AG08395 (cell line): ENCODE measurements around the gene FMO2.
"Not testable (repeated sequence)": the region's sequence is repeated elsewhere in the genome, so short reads cannot be mapped to it uniquely, and the experiment has no call there.

Experiments used
- DNase-seq: peaks from one replicate; pipeline ENCODE4 v3.0.0; 2012; ENCODE audit warnings: mixed read lengths, low spot score

The FMO2 gene

GRCh38 chr1:171219346-171220080 is 34.4 kb downstream of the FMO2 start:
- DNase-seq: no peak

- peak; percentile 56 for DNase-seq
Observed at GRCh38 chr1:171220081-171220420, 35.0 kb downstream of the FMO2 start.

- no peak for DNase-seq
Observed at GRCh38 chr1:171220581-171221054, 35.5 kb downstream of the FMO2 start.

- DNase-seq: no peak
Observed at GRCh38 chr1:171221665-171222591, 36.8 kb downstream of the FMO2 start.

GRCh38 chr1:171222936-171223335 is 37.8 kb downstream of the FMO2 start:
- DNase-seq: no peak

DNA sequence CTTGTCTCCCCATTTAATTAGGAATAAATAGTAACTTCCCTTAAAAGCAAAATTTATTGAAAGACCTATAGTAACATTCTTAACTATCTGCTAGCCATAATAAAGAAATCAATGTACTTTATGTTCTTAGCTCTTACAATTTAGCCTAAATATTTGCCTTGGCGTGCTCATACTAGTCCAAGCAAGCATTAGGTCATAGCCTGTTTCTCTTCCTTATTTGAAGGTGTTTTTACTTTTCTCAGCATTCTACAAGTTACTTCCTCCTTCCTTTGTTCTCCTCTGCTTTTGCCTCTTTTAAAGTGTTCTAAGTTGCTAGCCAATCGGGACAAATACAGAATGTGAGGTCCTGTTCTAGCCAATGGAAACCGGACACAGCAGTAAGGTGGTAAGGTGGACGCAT is 39.2 kb downstream of the FMO2 start:
- not testable (repeated sequence) for DNase-seq

GRCh38 chr1:171226747-171227370 is 41.8 kb downstream of the FMO2 start:
- peak; percentile 77 for DNase-seq

DNA sequence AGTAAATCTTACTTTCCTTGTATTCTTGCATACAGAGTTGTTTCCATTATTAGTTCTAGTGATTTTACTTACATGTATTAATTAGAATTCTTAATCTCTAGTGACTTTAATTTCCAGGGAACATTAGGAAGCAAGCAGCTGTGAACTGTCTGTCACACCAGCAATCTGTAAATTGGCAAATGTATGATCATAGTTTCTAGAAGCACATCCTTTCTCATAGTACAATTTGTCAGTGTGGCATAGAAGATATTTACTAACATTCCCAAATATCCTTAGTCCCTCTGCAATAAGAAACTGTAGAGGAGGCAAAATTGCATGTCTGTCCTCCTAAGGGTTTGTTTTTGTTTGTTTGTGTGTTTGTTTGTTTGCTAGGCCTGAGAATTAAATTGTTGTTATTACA is 46.2 kb downstream of the FMO2 start:
- DNase-seq: no peak

GRCh38 chr1:171233183-171233582 is 48.1 kb downstream of the FMO2 start:
- DNase-seq: no peak

DNA sequence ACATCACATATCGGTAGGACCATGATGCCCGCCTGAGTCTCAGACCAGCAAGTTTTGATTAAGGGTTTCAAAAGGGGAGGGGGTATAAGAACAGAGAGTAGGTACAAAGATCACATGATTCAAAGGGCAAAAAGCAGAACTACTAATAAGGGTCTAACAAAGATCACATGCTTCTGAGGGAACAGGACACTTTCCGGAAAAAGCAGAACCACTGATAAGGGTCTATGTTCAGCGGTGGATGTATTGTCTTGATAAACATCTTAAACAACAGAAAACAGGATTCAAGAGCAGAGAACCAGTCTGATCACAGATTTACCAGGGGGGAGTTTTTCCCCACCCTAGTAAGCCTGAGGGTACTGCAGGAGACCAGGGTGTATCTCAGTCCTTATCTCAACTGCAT is 51.1 kb downstream of the FMO2 start:
- not testable (repeated sequence) for DNase-seq

DNA sequence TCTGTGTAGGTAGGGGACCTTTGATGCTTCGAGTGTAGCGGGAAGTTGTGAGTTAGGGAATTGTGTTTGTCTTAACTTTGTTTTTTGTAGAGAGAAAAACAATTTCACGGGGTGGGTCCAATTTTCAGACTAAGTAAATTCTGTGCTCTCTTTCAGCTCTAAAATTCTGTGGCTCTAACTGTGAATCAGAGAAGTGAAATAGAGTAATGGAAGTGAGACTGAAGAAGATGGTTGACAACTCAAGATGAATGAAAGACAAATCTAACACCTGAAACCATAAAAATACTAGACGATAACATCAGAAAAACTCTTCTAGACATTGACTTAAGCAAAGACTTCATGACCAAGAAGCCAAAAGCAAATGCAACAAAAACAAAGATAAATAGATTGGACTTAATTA is 58.8 kb downstream of the FMO2 start:
- no peak for DNase-seq

DNA sequence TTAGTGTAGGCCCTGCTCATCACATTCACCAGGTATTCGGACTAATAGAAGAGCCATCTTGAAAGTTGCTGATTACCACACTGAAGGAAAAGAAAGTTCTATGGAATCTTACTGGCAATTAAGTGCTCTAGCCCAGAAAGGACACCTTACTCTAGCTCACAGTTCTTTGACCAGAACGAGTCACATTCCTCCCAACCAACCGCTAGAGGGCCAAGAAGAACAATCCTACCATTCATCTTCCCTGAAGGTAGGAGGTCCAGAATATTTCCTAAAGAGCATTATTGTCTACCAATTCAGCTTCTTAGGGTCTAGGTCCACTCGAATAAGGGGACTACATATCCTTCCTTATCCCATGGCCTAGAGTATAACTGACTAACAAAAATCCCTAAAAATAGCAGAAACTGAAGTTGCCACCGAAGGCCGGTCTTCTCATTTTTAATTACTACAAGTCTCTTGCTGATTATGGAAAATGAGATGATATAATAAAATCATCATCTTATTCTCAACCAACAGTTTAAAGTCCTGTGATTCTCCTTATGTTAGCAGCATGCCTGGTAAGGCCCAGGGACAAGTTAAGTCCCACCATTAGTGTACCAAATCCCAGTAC is 60.5 kb downstream of the FMO2 start:
- peak; percentile 70 for DNase-seq

GRCh38 chr1:171247501-171247900 is 62.4 kb downstream of the FMO2 start:
- no peak for DNase-seq

DNA sequence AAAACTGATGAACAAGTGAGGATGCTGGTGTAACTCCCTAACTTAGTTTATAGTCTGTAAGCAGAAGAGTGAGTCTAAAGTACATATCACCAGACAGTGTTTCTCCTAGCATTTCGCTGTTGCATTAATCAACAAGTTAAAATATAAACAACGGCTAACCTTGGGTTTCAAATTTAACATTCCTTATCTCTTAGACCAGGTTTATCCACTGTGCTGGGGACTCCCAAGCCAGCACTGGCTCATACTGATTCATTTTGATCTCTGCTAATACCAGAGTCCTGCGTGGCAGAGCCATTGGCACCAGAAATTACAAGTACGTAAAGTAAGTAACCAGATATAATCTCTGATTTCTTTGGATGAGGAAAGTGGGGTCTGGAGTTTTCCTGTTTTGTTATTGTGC is 63.2 kb downstream of the FMO2 start, which contains the start of gene FMO1:
TSS of gene FMO1 (plus strand) at position 193 of the 400 bp plus-strand sequence. CDS start 9,594 bp downstream, outside the sequence.
- DNase-seq: no peak

DNA sequence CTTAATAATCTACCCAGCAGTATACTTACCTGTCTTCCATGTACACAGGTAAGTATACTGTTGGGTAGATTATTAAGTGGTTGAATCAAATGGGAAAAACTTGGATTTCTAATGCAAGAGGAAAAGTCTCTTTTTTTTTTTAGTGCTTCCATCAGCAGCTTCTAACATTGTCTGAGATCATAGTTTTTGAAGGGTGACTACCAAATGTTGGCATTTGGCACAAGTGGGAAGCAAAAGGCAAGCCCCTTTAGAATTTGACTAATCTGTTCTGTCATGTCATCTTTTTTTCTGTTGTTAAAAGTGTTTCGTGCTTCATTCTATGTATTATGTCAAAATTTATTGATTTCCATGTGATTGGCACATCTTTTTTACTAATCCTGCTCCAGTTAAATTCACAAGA is 63.7 kb downstream of the FMO2 start:
- DNase-seq: no peak

DNA sequence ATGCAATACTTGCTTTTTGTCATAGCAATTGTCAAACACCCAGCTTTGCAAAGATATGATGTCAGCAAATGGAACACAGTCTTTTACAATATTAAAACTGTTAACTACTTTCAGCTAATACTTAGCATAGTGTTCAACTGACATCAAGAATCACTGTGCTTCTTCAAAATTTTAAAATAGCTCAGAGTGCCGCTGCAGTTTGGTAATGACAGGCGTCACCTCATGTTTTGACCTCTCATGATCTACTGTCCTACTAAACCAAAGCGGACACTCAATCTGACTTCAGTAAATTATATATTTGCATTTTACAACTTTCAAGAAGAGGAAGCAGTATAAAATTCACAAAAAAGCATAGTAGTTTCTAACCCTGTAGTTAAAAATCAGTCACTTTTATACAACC is 65.2 kb downstream of the FMO2 start:
- DNase-seq: no peak

DNA sequence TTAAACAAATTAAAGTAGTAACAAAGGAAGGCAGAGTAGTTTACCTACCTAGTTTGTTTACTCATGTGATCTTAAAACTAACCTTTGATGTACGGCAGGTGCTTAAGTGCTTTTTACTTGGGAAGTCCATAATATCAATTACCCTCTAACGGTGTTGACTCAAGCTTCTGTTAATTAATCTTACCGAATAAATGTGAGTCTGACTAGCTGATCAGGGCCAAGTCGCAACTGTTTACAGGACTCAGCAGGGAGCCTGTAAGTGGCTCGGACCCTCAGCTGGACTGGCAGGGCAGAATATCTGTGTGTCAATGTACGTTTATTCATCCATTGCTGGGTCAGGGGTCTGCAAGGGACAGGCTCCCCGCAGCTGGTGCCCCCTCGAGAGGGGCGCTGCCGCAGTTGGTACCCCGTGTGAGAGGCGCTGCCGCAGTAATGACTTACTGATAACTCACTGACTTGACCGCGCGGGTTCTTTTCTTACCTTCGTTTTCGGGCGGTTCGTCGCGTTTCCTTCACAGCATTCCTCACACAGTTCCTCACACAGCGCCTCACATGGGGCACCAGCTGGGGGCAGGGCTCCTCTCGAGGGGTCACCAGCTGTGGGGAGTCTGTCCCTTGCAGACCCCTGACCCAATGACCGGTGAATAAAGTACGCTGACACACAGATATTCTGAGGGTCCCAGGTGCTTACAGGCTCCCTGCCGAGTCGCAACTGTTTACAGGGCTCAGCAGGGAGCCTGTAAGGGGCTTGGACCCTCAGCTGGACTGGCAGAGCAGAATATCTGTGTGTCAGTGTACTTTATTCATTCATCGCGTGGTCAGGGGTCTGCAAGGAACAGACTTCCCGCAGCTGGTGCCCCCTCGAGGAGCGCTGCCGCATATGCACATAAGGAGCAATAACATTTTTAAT is 66.2 kb downstream of the FMO2 start:
- no peak for DNase-seq

- DNase-seq: no peak
Observed at GRCh38 chr1:171251952-171252300, 66.8 kb downstream of the FMO2 start.

DNA sequence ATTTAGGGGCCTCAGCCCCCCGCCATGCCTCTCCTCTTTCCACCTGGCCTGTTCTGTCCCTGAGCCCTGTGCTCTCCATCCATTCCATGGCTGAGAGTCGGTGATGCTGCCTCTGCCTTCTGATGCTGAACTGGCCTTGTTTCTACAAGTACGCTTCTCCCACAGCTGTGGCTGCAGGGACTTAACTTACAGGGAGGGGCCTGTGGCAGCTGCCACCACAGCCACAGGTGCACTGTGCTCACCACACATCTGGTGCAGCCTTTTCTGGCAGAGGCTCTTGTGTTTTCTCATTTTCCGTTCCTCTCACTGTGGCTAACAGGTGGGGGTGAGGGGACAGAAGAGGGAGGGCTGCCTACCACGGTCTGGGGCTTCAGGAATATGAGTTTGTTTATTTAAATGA is 67.4 kb downstream of the FMO2 start:
- DNase-seq: no peak

GRCh38 chr1:171254859-171255258 is 69.8 kb downstream of the FMO2 start:
- no peak for DNase-seq

GRCh38 chr1:171256940-171257606 is 72.0 kb downstream of the FMO2 start:
- DNase-seq: peak; percentile 24
